ENCODE measurements around the gene DPH2. TPM values are rescaled to one million over a fixed set of nuclear protein-coding genes. Genes with fewer than 3 reads are reported as not detected.

DPH2 gene, protein sequence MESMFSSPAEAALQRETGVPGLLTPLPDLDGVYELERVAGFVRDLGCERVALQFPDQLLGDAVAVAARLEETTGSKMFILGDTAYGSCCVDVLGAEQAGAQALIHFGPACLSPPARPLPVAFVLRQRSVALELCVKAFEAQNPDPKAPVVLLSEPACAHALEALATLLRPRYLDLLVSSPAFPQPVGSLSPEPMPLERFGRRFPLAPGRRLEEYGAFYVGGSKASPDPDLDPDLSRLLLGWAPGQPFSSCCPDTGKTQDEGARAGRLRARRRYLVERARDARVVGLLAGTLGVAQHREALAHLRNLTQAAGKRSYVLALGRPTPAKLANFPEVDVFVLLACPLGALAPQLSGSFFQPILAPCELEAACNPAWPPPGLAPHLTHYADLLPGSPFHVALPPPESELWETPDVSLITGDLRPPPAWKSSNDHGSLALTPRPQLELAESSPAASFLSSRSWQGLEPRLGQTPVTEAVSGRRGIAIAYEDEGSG
- 32.2 and 43.4 TPM in 2 replicates for total RNA-seq

GRCh38 chr1:43969746-43970466, at the start of gene DPH2:
Gene DPH2, plus strand, starts transcription at chr1:43970010. Its CDS starts 166 bp downstream, at chr1:43970176.

DNA sequence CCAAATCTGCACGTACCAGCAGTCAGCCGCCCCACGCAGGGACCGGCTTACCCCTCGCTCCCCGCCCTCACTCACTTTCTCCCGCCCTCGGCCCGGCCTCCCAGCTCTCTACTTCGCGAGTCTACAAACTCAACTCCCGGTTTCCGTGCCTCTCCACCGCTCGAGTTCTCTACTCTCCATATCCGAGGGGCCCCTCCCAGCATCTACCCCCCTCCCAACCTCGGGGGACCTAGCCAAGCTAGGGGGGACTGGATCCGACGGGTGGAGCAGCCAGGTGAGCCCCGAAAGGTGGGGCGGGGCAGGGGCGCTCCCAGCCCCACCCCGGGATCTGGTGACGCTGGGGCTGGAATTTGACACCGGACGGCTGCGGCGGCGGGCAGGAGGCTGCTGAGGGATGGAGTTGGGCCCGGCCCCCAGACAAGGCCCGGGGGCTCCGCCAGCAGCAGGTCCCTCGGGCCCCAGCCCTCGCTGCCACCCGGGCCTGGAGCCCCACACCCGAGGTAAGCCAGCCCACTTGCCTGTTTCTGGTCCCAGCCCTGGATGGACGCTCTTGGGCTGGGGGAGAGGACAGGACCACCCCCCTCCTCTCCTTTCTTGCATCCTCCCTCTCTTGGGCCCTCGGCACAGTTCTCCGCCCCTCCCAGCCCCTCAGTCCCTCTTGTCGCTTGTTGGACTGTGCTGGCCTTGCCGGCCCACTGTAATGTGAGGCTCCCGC, 36.3 kb upstream of the DPH2 start, which contains the start of gene ARTN:
ARTN (plus strand) TSS at position 416 of the 715 bp plus-strand sequence. CDS start 1,856 bp downstream, outside the sequence.

GRCh38 chr1:43946236-43947060, 23.4 kb upstream of the DPH2 start, which contains the start of gene IPO13:
Gene IPO13, plus strand, starts transcription at chr1:43946950. Its CDS starts 651 bp downstream, at chr1:43947601.

GRCh38 chr1:43974443-43975248, 4.8 kb downstream of the DPH2 start, which contains the start of gene ATP6V0B:
Gene ATP6V0B, plus strand, starts transcription at chr1:43974960. Its CDS starts 81 bp downstream, at chr1:43975041.

GRCh38 chr1:43978551-43979260, 8.9 kb downstream of the DPH2 start, which contains the start of gene B4GALT2:
Gene B4GALT2, plus strand, starts transcription at chr1:43979210. Its CDS starts 1,951 bp downstream, at chr1:43981161.

GRCh38 chr1:43991476-43992231, 21.8 kb downstream of the DPH2 start, which contains the start of gene CCDC24:
Gene CCDC24, plus strand, starts transcription at chr1:43991599. Its CDS starts 280 bp downstream, at chr1:43991879.

Other genes with a start within 250 kb of the DPH2 start
- 0.14 TPM in 1 of 2 replicates, not detected in the other for gene ARTN, start 36.2 kb upstream of the DPH2 start, total RNA-seq
- gene IPO13, start 23.1 kb upstream of the DPH2 start, total RNA-seq: 21.0 and 28.9 TPM in 2 replicates
- gene ATP6V0B, start 5.0 kb downstream of the DPH2 start, total RNA-seq: 113 and 121 TPM in 2 replicates
- gene B4GALT2, start 9.2 kb downstream of the DPH2 start, total RNA-seq: 73.1 and 133 TPM in 2 replicates
- gene CCDC24, start 21.6 kb downstream of the DPH2 start, total RNA-seq: 3.7 and 4.4 TPM in 2 replicates
- gene SLC6A9, start 61.5 kb downstream of the DPH2 start, total RNA-seq: 7.7 and 70.0 TPM in 2 replicates
- gene KLF17, start 148.8 kb downstream of the DPH2 start, total RNA-seq: under 0.01 and 0.14 TPM in 2 replicates
- not detected in 2 replicates for gene KLF18, start 171.6 kb downstream of the DPH2 start, total RNA-seq
- gene DMAP1, start 243.5 kb downstream of the DPH2 start, total RNA-seq: 27.4 and 28.8 TPM in 2 replicates